Forelimb muscle (tissue), 1 donor: ENCODE measurements around the gene LGI4. TPM values are rescaled to one million over a fixed set of nuclear protein-coding genes. Genes with fewer than 3 reads are reported as not detected.
"Not testable (repeated sequence)": the region's sequence is repeated elsewhere in the genome, so short reads cannot be mapped to it uniquely, and the experiment has no call there.

Experiments
- DNase-seq: peaks from one replicate; pipeline ENCODE4 v3.0.0-alpha.2; 2013; ENCODE audit warnings: low read depth
- polyA plus RNA-seq: library from polyadenylated mRNA; unstranded; fragments of 120-200 nt; gene quantifications from one replicate; pipeline ENCODE4 v1.2.1, GENCODE V29; 2013; ENCODE audit not compliant: insufficient read length

Gene LGI4
- polyA plus RNA-seq, 1 donor = 9.0 TPM

DNA sequence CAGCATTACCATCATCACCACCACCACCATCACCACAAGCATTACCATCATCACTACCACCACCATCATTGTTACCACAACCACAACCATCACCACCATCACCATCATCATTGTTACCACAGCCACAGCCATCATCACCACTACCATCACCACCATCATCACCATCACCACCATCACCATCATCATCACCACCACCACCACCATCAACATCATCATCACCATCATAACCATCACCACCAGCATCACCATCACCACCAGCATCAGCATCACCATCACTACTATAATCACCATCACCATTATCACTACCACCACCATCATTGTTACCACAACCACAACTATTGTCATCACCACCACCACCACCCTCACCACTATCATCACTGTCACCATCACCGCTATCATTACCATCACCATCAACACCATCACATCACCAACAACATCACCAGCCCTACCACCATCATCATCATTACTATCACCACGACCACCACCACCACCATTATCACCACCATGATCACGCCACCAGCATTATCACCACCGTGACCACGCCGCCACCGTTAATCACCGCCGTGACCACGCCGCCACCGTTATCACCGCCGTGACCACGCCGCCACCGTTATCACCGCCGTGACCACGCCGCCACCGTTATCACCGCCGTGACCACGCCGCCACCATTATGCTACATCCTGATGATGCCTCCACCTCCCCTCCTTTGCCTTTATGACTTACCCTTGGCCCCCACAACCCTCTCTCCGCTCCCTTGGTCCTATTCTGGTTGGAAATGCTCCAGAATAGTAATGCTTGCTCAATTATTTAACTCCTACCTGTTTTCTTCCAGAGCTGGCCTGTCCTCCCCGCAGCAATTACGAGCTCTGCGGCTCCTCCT is 29.2 kb downstream of the LGI4 start:
- no peak for DNase-seq

DNA sequence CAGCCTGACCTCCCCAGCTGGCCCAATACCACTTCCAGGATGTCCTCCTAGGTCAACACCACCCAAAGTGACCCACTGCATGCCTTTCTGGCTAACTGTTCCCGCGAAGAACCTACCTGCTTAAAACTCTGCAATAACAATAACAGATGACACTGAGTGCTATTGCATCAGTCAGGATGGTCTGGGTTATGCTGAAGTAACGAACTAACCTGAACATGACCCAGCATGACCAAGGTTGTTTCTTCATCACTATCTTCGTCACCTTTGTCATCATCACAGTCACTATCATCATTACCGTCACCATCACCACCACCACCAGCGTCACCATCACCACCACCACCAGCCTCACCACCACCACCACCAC is 29.8 kb downstream of the LGI4 start:
- DNase-seq = no peak

DNA sequence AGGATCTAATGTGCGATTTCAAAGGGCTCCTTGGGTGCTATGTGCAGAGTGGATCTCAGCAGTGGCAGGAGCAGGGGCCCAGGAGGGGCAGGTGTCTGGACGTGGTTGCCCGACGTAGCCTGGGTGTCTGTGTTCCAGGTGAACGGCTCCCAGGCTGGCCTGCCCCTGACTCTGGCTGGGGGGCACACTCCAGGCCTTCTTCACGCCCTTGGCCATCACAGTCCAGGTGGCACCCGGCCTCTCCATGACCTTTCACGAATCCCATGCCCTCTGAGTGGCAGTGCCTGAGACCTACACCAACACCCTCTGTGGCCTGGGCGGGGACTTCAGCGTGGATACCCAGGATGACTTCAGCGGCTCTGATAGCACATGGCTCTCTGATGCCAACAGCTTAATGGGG is 30.5 kb downstream of the LGI4 start:
- DNase-seq = no peak

DNA sequence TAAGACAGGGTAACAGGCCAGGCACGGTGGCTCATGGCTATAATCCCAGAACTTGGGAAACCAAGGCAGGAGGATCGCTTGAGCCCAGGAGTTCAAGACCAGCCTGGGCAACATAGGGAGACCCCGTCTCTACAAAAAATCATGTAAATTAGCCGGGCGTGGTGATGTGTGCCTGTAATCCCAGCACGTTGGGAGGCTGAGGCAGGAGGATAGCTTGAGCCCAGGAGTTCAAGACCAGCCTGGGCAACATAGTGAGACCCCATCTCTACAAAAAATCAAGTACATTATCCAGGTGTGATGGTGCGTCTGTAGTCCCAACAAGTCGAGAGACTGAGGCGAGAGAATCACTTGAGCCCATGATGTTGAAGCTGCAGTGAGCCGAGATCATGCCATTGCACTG is 31.2 kb downstream of the LGI4 start:
- DNase-seq = not testable (repeated sequence)

DNA sequence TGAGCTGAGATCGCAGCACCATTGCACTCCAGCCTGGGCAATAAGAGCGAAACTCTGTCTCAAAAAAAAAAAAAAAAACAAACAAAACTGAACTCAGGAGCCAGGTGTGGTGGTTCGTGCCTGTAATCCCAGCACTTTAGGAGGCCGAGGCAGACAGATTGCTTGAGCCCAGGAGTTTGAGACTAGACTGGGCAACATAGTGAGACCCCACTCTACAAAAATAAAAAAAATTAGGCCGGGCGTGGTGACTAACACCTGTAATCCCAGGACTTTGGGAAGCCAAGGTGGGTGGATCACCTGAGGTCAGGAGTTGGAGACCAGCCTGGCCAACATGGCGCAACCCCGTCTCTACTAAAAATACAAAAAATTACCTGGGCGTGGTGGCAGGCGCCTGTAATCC is 32.9 kb downstream of the LGI4 start:
- DNase-seq = not testable (repeated sequence)

DNA sequence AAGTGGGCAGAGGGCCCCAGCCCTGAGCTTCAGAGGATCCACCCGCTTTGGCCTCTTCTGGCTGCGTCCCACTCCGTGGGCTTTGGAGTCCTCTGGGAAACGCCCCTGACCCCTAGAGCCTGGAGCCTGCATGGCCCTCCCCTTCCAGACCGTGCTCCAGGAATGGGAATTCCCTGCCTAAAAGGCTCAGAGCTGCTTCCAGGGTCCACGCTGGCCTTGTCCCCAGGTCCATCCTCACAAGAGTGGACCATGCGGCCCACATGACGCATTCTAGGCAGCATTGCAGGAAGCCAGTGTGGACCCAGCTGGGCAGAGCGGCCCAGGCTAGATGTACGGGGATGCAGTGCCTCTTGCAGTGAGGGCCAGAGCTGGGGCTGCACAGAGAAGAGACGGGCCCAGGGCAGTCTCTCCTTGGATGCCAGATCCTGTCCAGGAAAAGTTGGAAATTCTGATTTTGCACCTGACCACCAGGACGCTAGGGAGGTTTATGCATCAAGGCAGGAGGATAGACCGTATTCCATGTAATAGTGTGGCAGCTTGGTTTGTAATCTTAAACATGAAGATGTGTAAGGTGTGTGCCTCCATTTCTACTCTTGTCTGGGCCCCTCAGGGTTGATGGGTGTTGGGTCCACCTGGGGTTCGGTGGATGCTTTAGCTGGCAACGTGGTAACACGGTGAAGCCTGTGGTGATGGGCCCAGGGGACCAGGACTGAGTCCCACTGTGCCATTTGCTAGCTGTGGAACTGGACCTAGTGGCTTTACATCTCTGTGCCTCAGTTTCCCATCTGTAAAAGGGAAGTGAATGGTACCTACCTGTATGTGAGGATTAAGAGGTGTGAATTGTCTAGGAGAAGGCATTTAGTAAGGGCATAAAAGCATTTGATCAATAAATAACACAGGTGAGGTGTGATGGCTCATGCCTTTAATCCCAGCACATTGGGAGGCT is 34.0 kb downstream of the LGI4 start:
- DNase-seq = no peak

DNA sequence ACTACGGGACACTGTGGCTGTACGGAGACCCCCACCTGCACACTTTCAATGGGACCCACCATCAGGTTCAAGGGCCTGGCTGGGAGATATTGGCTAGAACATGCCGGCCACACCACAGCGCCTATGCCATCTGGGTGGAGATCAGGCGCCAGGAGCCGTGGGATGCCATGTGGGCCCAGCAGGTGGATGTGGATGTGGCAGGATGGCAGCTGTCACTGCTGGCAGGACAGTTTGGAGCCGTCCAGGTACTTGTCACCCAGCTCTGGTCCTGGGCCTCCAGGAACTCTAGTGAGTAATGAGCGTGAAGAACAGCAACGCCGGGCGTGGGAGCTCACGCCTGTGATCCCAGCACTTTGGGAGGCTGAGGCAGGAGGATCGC is 35.0 kb downstream of the LGI4 start:
- no peak for DNase-seq

DNA sequence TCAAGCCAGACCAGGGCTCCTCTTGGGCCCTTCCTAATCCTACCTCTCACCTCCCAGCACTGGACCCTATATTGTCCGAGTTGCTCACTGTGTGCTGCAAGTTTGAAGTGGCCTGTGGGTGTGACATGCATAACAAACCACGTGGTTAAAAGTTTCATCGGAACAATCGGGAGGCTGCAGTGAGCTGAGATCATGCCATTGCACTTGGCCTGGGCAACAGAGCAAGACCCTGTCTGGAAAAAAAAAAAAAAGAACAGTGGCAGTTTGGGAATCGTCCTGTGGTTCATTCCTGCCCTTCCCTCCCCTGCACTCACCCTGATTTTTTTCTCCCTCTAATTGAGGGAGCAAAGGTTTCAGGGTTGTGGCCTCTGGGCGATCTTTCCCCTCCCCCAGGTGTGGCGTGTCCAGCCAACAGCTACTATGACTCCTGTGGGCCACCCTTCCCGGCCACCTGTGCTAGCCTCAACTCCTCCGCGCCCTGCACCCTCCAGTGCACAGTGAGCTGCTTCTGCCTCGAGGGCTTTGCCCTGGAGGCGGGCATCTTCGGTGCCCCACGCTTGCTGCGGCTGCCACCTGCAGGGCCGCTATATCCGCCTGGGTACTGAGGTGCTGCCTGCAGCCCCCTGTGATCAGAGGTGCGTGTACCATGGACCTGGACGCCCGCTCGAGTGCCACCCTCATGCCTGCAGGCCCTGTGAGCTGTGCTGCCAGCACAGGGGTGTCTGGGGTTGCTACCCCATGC is 35.5 kb downstream of the LGI4 start:
- DNase-seq = no peak

DNA sequence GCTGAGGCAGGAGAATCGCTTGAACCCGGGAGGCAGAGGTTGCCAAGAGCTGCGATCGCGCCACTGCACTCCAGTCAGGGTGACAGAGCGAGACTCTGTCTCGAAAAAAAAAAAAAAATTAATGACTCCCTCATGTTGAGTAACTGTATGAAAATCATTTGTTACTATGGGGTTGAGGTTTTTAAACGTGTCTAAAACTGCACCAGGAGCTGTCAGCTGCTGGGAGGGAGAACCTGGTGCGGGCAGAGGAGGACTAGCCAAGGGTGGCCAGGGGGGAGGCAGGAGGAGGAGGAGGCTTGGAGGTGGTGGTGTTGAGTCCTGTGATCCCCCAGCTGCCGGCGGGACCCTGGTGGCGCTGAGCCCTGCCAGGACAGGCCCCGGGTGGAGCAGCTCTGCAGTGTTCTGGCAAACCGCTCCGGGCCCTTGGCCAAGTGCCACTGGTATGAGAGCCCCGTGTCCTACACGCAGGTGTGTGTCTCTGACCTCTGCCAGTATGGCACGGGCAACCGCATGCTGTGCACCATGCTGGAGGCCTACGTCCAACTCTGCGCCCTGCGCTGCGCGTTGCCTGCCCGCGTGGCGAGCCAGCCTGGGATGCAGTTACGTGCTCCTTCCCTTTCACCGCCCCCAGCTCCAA is 36.3 kb downstream of the LGI4 start:
- DNase-seq = no peak

DNA sequence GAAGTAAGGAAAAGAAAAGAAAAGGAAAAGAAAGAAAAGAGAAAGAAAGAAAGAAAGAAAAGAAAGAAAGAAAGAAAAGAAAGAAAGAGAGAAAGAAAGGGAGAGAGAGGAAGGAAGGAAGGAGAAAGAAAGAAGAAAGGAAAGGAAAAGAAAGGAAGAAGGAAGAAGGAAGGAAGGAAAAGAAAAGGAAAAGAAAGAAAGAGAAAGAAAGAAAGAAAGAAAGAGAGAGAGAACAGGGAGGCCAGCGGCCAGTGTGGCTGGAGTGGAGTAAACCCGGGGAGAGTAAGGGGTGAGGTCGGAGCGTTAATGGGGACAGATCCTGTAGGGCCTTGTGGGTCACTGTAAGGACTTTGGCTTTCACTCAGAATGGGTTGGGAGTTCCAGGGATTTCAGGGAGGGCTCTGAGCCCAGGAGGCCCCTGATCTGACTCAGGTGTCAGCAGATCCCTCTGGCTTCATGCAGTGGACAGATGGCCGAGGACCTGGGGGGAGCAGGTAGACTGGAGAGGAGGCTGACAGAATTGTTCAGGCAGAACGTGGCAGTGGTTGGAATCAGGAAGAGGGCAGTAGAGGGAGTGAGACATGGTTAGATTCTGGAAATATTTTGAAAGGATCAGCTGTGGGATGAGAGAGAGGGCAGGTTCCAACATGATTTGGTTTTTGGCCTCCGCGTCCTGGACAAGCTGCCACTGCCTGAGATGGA is 39.0 kb downstream of the LGI4 start:
- DNase-seq = no peak

DNA sequence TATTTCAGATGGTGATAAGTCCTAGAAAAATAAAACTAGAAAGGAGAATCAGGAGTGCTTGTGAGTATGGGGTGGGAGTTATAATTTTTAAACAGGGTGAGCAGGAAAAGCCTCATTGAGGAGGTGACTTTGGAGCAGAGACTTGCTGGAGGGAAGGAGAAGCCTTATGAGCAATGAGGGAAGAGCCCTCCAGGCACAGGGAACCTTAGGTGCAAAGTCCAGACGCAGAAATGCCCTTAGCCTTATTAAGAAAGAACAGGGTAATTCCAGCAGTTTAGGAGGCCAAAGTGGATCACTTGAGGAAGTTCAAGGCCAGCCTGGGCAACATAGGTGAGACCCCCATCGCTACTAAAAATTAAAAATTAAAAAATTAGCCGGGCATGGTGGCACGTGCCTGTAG is 40.2 kb downstream of the LGI4 start:
- DNase-seq = no peak

DNA sequence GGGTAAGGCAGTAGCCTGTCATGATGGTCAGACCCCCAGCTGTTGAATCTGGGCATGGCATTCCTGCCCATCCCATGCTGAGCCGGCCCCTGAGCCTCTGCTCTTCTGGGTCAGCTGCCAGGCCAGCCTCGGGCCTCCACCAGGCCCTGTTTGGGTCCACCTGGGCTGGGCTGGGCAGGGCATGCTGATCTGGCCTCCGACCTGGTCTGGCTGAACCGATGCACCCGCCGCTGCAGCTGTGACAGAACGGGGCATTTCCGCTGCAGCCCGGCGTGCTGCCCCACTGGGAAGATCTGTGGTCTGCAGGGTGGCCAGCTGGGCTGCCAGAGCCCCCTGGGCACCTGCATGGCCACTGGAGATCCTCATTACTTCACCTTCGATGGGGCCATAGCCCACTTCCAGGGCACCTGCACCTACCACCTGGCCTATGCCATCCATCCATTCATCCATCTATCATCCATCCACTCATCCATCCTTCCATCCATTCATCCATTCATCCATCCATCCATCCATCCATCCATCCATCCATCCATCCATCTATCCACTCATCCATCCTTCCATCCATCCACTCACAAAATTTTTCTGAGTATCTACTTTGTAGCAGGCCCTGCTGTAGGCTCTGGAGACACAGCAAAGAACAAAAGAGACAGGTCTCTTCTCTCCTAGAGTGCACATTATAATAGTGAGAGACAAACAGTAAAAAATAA is 40.8 kb downstream of the LGI4 start:
- no peak for DNase-seq

DNA sequence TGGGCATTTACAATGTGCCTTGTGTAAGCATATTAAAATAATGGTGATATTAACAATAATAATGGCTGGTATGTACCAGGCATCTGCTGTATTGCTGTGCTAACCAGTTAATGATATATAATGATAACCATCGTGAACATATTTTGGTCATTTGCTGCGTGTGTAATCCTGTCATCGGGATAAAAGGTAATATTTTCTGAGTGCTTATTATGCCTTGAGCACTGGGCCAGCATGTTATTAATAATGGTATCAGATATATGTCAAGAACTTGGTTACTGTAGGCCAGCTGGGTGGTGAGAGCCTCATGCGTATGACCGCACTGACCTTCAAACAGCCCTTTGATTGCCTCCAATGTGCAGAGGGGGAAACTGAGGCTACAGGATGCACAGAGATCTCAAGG is 41.4 kb downstream of the LGI4 start:
- DNase-seq = no peak

DNA sequence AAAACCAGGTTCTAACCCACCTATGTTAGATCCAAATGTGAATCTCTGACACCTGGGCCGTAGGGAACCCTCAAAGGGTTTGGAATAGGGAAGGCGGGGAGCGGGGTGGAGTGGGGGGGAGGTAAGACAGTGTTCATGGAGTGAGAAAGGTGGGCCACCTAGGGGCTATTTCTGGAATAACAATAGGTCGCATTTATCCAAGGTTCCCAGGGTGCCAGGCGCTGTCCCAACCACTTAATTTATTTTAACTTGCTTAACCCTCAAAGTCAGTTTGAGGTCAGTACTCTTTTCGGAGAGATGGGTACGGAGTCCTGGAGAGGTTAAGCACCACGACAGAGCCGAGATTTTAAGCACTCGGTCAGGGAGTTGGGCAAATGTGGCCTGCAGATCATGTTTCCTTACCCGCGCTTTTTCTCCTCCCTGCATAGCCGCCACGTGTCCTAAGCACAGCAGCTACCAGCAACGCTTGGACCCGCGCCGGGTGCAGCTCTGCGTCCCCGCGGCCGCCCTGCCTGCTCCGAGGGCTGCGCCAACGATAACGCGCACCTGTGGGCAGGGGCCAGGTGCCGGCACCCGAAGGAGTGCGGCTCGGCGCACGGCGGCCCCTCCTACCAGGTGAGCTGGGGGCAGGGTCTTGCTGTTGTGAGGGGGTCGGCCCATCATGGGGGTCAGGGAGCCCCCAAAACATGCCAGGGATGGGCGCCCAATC is 44.2 kb downstream of the LGI4 start:
- DNase-seq = no peak

DNA sequence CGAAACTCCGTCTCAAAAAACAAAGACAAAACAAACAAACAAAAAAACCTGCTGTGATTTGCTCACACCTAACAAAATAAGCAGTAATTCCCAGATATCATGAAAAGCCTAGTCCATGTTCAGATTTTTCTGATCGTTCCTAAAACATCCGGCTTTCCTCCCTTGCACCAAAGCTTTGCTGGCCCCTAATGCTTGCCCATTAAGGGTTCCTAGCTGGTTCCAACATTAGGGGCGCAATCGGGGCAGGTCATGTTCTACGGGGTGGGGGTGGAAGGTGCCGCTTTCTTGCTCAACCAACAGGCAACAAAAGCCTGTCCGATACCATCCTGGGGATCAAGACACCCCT is 44.7 kb downstream of the LGI4 start:
- no peak for DNase-seq

DNA sequence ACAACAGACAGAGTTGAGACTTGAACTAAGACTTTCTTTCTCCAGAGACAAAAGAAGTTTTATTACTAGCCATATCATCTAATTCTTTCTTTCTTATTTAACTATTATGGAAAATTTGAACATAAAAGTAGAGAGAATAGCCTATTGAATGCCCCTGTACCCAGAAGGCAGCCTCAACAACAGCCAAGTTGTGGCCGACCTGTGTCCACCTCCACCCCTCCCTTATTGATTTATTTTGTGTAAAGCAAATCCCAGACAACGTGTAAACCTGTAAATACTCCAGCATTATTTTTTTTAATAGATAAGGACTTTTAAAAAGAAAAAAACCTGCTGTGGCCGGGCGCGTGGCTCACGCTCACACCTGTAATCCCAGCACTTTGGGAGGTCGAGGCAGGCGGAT is 45.3 kb downstream of the LGI4 start:
- no peak for DNase-seq

DNA sequence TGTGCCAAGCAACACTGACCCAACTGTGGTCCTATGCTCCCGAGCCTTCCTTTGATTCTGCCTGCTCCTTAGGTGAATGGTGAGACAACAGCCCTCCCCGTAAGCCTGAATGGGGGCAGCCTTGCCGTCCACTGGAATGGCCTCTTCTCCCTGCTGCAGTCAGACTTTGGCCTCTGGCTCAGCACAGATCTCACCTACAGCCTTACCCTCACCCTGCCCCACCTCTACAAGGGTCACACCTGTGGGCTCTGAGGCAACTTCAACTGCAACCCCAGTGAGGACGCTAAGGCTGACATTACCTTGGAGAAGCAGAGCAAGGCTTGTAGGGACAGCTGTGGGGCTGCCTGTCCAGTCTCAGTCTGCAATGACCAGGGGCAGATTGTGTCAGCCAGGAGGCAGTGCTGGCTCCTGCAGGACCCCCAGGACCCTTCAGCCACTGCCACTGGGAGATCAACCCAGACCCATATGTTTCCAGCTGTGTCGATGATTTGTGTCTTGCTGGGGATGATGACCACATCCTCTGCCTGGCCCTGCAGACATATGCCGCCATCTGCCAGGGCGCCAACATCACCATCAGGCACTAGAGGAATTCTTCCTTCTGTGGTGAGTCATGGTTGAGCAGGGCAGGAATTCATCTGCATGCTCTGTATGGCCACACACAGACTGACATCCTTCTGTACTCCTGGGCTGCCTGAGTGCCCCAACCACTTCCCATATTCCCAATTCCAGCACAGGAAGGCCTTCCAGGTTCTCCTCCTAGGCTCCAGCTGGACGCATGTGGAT is 46.5 kb downstream of the LGI4 start:
- no peak for DNase-seq

DNA sequence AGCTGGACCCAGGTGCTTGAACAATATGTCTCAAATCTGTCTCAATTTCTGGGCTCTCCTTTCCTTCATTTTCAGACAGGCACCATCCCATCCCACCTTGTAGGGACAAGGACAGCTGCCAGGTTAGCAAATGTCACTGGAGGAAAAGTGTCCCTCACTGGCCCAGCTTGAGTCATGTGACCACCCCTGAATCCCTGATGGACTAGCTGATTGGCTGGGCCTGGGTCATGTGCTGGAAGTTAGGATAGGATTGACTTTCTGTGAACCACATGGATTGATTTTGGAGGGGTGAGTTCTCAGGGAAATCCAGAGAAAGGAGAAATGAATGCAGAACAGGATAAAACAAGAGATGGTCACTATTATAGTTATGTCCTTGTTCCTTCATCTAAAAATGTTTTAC is 47.5 kb downstream of the LGI4 start:
- DNase-seq = no peak

DNA sequence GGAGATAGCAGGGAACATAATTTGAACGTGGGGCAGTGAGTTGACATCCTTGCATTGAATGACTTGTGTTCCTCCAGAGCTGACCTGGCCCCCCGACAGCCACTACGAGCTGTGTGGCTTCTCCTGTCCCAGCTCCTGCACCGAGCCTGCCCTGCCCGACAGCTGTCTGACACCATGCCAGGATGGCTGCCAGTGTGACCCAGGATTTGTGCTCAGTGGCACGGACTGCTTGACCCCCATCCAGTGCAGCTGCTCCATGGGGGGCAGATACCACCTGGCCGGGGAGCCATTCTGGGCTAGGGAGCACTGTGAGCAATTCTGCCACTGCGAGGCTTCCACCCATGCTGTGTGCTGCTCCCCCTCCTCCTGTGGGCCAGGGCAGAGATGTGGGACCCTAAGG is 48.4 kb downstream of the LGI4 start:
- no peak for DNase-seq
